Non-pigmented ciliary epithelial cell (primary cell): ENCODE measurements around the gene MORN1.
"Not testable (repeated sequence)": the region's sequence is repeated elsewhere in the genome, so short reads cannot be mapped to it uniquely, and the experiment has no call there.

ENCODE experiments used
- DNase-seq: peaks from one replicate; pipeline ENCODE4 v3.0.0-alpha.2; 2010; ENCODE audit warnings: low read depth

Gene MORN1

DNA sequence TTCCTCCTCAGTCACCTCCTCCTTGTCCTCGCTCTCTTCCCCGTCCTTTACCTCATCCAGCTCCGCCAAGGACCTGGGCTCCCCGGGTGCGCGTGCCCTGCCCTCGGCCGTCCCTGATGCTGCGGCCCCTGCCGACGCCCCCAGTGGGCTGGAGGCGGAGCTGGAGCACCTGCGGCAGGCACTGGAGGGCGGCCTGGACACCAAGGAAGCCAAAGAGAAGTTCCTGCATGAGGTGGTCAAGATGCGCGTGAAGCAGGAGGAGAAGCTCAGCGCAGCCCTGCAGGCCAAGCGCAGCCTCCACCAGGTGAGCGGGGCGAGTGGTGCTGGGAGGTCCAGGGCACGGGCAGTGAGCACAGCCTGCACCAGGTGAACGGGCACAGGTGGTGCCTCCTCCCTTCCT, 87.1 kb downstream of the MORN1 start:
- DNase-seq, result no peak

DNA sequence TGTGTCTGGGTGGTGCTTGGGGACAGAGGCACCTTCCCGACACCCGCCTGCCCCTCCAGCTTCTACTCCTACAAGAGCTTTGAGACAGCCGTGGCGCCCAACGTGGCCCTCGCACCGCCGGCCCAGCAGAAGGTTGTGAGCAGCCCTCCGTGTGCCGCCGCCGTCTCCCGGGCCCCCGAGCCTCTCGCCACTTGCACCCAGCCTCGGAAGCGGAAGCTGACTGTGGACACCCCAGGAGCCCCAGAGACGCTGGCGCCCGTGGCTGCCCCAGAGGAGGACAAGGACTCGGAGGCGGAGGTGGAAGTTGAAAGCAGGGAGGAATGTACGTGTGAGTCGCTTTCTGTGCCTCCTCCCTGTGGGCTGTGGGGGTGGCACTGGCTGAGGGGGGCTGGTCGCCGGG, 87.6 kb downstream of the MORN1 start:
- no peak for DNase-seq

DNA sequence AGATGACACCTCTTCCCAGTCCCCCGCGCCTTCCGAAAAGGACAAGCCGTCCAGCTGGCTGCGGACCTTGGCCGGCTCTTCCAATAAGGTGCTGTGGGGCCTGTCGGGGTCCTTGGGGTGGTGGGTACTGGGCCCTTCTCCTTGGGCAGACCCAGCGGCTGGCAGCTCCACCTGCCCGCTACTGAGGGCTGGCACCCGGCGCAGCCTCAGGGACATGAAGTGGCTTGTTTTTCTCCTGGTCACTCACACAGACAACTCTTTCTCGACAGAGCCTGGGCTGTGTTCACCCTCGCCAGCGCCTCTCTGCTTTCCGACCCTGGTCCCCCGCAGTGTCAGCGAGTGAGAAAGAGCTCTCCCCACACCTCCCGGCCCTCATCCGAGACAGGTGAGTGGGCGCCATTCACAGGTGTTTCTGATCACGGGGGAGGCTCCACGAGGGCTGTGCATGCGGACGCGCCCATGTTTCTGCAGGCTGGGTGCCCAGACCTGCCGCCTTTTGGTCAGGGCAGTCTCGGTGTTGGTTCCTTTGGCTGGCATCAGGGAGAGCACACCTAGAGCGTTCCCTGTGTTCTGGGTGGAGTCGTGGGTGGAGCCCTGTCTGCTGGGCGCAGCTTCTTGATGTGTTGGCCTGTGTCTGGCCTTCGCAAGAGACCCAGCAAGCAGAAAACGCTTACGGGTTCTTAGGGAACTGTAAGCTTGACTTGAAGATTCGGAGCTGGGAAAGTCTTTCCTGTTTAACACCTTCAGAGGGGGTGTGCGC, 88.2 kb downstream of the MORN1 start:
- DNase-seq, result no peak

DNA sequence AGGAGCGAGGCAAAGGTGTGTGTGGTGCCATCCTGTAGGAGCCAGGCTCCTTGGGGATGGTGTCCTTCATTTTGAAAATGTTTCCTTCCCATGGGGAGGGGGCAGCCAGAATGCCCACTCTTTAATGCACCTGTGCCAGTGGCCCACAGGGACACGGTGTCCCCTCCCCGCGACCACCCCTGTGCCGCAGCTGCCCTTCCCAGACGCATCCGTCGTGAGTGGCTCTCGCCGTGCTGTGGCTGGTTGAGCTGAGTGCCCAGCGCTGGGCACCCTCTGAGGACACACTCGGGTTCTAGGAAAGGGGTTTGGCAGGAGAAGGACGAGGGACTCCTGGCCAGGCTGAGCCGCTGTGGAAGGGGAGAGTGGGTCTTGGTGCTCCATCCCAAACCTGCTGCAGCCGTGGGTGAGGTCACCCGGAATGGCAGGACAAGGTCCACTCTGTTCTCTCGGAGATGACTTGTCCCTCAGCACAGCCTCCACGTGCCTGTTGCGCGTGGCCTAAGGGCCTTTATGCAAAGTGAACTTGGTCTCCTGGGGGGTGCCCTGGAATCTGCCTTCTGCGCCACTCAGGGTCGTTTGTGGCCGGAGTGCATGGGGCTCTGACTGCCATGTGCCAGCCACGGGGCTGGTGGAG, 88.9 kb downstream of the MORN1 start:
- no peak for DNase-seq

DNA sequence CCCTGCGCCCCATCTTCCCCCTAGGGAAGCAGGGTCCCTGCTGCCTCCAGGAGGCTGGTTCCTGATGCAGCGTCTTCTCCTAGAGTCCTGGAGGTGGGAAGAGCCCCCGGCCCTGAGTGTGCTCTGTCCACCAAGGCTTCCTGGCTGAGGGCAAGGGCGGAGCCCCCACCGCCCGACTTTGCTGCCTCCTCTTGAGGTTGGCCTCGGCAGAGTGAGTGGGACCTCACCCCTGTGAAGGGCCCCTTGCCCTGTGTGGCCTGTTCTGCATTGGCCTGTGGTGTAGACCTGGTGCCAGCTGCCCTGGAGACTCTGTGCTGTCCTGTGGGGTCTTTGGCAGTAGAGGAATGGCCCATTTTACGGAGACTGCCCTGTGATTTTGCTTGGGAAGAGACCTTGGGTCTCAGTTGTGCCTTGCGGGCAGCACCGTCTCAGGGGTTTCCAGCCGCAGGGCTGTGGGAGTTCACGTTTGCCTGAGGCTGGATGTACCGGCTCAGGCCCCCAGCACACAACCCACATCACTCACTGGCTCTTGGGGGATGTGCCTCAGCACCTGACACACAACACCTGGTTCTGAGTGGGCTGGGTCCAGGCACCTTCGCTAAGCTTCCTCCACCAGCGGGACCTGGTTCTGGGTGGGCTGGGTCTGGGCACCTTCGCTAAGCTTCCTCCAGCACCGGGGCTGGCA, 89.6 kb downstream of the MORN1 start:
- DNase-seq, result no peak

DNA sequence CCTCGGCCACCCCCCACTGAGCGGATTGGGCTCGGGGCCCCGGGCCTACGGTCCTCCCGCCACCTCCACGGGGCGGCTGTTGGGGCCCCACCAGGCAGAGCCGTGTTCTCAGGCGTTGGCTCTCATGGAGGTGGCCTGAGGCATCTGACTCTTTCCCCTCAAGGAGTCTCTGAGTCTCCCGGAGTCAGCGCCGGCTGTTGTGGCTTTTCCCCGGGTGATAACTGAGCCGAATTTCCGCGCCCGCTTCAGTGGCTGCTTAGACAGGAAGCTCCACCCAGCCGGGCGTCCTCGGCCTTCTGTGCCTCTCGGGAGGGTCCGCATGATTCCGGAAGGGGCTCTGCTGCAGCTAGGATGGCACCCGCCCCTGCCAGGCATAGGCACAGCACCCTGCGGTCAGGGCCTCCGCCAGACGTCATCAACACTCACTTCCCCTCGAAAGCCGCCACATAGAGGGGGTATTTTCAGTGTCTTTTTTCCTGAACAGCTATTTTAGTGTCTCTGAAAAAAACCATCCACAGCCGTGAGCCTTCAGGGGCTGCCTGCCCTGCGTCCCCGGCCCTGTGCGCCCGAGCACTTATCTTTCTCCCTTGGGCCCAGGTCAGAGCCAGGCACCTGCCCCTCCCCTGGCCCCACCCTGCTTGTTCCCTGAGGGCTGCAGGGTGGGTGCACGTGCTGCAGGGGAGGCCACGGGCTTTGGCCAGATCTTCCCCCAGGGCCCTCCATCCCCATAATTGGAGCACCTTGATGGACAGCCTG, 90.3 kb downstream of the MORN1 start:
- DNase-seq, result no peak

DNA sequence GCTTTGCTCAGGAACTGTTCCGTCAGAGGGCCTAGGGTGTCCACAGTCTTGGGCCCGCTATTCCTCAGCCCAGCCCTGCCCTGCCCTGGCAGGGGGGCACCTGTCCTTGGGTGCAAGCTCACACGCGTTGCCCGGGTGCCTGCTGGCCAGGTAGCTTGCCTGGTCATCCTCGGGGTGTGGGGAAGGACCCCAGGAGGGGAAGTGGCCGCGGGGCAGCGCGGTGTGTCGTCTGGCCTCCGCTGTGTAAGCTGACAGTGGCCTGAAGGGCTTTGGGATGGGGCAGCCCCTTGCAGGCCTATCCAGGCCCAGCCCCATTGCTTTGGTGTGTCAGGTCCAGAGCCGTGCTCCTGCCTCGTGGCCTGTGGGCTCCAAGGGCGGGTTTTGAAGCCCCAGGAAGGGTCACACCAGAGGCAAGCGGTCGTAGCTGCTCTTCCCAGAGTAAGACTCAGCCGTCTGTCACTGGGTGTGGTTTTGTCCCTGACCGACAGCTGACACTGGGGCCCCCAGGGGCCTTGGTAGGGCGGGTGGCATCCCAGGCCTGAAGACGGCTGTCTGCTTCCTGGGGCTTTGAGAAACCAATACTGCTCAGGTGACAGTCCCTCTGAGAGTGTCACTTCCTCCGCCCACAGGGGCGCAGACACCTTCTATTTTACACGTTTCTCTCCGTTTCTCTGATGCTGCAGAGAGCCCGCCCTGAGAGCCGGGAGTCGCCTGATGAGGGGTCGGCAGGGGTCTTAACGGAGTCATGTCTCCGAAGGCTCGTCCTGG, 91.2 kb downstream of the MORN1 start:
- no peak for DNase-seq

DNA sequence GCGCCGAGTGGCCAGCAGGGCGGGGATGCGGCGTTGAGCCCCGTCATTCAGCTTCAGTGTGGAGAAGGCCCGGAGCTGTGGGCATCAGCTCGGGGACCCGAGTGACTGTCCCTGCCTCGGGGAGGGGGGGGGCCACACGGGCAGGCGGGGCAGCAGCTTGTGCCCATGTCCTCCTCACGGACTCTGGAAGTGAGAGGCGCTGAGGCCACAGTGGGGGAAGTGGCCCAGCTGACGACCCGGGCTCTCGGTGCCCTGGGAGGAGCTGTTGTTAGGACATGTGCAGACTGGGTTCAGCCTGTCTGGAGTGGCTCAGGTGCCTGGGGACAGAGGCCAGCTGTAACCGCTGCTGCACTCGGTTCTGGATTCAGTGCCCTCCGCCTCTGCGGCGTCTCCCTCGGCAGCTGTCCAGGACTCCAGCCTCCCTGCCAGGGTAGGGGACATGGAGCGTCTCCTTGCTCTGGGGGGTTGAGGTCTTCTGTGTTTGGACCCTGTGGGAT, 92.2 kb downstream of the MORN1 start:
- DNase-seq, result no peak

DNA sequence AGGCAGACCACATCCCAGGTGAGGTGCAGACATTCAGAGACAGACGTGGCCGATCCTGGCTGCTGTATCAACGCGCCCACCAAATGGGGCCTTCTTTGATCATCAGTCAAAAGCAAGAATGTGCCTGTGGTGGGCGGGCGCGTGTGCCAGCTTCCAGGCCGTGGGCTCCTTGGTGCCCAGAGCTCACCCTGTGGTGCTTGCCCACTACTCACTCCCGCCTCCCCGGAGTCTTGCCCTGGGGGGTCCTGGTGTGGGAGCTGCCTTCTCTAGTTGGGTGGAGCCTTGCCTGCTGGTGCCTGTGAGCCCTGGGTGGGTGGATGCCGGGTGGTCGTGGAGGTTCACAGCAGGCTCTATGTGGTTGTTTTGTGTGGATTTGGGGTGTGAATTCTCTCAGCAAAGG, 92.7 kb downstream of the MORN1 start:
- DNase-seq, result no peak

DNA sequence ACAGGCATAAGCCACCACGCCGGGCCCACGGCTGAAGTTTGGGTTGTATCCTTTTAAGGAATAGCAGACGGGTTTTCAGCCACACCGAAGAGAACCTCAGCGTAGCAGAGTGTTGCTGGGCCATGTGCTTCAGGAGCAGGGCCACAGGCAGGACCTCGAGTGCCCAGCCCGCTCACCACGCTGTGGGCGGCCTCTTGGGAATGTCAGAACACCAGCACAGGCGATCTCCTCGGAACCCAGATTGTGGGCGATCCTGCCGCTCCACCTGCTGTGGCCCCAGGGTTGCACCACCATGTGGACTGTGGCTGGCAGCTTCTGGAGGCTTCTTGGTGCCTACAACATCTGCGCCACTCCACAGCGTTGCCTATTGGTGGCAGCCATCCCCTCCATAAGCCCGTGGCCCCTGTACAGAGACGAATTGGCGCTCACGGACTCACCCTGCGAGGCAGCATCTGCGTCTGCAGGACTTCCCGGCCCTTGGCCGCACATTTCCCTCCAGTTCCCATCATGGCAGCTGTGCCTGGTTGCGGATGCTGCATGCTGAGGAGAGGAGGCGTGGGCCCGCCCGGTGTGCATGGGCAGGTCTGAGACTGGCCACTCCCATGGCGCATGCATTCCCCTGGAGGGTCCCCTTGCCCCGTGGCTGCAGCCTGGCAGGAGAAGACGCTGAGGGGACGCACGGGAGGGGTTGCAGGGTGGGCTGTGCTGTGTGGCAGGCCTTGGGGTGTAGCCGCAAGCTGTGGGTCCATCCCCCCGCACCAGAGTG, 93.9 kb downstream of the MORN1 start:
- no peak for DNase-seq

DNA sequence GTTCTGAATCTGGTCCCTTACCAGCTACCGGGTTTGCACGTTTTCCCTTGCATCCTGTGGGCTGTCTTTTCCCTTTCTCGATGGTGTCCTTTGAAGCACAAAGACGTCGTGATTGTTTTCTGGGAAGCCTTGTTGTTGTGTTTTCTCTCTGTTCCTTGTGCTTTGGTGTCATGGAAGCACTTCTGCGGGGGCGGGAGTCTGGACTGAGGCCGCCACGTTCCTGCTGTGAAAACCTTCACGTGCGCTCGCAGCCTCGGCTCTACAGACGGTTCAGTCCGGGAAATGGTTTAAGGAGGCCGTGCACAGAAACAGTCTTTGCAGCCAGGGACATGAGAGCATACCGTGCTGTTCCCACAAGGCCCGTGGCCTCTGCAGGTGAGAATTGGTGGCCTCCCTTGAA, 94.7 kb downstream of the MORN1 start:
- no peak for DNase-seq

DNA sequence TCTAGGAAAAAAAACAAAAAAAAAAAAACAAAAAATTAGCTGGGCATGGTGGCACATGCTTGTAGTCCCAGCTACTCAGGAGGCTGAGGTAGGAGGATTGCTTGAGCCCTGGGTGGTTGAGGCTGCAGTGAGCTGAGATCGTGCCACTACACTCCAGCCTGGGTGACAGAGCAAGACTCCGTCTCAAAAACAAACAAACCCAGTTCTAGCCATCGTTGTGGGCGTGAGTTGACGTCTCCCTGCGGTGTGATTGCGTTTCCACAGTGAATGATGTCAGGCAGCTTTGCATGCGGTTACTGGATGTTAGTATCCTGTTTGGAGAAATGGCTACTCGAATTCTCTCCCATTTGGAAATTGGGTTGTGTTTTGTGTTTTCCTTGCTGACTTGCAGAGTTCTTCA, 95.1 kb downstream of the MORN1 start:
- not testable (repeated sequence) for DNase-seq

DNA sequence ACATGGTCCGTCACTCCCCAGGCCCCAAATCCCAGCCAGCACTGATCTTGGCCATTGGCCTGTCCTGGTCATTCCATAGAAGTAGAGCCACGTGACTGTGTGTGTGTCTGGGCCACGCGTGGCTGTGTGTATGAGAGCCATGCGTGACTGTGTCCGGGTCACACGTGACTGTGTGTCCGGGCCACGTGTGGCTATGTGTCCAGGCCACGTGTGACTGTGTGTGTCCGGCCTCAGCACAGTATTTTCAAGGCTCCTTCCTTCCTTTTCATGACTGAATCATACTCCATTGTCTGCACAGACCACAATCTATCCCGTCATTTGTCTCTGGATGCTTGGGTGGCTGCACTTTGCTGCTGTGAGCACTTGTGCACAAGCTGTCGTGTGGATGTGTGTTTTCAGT, 95.8 kb downstream of the MORN1 start:
- no peak for DNase-seq

DNA sequence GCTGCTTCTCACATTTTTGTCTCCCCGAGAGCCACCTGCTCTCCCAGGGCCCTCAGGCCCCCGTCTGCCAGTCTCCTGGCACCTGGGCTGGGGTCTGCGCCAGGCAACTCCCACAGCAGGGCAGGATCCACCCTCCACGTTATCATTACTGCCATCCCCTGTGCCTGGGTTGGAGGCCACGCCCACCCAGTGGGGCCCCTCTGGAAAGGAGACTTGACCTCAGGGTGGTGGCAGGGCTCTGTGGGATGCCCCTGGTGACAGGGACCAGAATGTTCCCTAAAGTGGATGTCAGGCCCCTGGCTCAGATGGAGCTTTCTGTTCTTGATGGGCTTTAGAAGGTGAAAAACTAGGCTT, 96.7 kb downstream of the MORN1 start:
- DNase-seq, result no peak

DNA sequence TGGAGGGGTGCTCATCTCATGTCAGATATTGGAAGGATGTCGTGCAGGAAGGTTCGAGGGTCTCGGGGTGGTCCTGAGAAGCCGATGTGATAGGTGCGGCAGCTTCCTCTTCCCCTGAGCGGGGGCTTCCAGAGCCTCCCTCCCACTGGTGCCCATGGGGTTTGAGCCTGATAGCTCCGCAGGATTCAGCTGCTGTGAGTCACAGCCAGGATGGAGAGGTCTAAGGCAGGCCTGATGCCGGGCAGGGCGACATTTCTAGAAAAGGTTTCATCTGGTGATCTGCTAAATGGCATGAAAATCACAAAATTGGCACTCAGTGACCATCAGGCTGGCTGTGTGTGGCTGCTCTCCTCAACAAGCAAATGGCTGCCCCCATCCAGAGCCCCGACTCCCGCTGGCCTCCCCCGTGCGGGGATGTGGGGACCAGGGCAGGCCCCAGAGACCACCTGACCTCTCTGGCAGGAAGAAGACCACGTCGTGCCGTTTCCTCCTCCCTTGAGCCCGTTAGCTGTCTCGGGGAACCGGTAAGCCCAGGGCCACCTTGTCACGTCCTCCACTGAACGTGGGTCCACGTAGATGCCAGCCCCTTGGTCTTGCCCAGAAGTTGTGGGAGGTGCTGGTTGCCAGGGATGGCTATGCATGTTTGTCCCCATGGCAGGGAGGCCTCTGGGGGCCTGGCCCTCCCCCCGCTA, 97.2 kb downstream of the MORN1 start:
- DNase-seq, result no peak

DNA sequence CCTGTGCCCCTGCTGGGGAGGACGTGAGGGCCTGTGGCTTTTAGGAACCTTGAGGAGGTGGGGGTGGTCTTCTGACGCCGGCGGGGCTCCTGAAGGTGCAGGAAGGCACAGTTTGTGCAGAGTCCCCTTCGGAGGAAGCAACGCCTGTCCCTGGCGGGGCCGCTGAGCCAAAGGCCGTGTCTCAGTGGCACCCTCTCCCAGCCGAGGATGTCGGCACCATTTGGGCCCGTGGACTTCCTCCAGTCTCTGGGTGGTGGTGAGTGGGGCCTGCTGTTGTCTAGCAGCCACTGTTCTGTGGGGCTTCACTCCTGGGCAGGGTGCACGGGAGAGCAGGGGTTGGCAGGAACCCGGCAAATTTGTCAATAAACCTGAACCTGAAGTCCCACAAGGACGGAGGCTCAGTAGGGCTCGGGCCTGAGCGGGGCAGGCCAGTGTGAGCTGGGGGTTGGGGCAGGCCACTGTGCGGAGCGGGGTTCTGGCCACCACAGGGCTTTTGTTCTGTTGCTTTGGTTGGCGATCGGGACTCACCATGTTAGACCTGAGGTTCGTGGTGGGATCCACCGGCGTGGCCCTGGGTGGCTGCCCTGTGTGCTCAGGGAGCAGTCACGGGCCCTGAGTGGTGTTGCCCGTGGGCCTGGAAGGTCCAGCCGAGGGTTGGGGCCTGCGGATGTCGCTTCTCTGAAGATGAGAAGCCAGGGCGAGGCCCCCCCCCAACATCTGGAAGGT, 98.5 kb downstream of the MORN1 start:
- no peak for DNase-seq

DNA sequence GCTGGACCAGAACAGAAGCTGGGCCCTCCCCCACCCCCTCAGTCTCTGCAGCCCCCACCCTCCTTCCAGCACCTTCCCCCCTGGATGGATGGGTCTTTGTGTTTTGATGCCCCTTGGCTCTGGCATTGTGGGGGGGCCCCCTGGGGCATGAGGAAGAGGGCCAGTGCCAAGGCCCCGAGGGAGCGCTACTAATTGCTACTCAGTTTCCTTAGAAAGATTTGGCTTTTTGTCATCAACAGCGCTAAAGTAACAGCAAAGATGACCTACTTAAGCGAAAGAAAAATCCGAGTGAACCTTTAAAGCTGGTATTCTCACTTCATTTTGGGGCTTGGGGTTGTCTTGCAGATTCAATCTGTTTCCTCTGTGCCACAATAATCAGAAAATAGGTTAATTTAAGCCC, 99.8 kb downstream of the MORN1 start:
- no peak for DNase-seq

DNA sequence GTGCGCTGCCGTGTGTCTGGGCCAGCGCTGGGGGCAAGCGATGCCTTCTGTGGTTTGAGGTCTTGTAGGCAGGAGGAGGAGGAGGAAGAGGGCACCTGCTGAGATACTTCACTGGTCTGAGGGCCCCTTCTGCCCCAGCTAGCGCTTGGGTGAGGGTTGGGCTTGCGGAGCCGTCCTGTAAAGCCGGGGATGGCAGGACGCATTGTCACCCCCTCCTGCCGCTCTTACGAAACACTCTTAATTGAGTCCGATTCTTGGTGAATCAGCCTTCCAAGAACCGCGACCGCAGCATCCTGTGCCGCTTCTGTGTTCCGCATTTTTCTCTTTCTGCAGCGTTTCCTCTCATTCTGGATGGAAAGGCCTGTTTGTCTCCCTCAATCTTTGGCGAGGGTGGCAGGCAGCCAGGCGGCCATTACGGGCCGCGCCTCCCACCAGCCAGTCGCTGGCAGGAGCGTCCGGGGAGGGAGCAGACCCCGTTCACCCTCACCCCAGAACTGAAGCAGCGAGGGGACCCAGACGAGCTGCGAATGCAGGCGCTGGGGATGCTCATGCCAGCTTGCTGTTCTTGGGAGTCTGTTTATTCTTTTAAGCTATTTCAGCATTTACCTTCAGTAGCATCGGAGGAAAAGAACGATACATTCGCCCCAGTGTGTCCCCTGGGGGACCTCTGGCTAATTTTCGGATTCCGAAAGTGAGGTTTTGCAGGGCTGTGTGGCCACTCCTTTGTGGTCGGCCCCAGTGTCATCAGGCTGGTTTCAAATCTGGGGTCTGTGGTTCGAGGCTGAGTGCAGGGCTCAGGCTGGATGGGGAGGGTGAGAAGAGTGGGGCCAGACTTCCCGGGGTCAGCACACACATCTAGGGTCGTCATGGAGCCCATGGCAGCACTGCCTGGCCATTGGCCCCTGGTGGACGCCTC, 100.5 kb downstream of the MORN1 start:
- DNase-seq, result peak; percentile 84

DNA sequence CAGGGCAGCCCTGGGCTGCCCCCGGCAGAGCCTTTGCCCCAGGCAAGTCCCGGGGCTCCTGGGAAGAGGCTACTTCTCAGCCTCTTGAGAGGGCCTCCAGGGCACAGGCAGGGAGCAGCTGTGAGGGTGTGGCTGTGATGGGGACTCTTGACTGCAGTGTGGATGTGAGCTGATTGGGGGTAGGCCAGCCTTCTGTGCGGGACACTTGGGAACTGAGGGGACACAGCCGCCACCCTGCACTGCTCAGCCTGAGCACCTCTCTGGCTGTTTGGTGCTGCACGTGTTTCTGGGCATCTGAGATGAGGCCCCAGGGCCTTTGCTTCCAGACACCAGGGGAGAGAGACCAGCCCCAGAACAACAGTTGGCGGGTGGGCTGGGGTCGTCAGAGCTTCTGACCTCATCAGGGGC, 101.2 kb downstream of the MORN1 start:
- no peak for DNase-seq
